GM19455 (cell line): Measurements from ENCODE around the gene PRKCH.

Source experiments
- ATAC-seq: cut with Tn5 transposase; IDR thresholded peaks from one replicate; pipeline ENCODE4 v1.9.1; 2021; ENCODE audit not compliant: unreplicated experiment

Gene PRKCH

GRCh38 chr14:61575551-61576150 is 254.3 kb downstream of the PRKCH start:
- ATAC-seq, result no peak

GRCh38 chr14:61577506-61577931 is 256.1 kb downstream of the PRKCH start:
- ATAC-seq, result no peak

GRCh38 chr14:61578745-61579144 is 257.4 kb downstream of the PRKCH start:
- no peak for ATAC-seq

- ATAC-seq, result no peak
Measured at GRCh38 chr14:61581340-61581739, 260.0 kb downstream of the PRKCH start.

GRCh38 chr14:61581955-61582615 is 260.7 kb downstream of the PRKCH start:
- no peak for ATAC-seq

- ATAC-seq, result no peak
Measured at GRCh38 chr14:61582815-61583214, 261.4 kb downstream of the PRKCH start.

GRCh38 chr14:61584331-61584741 is 263.0 kb downstream of the PRKCH start:
- no peak for ATAC-seq

GRCh38 chr14:61585598-61586543 is 264.5 kb downstream of the PRKCH start:
- ATAC-seq, result no peak

- ATAC-seq, result no peak
Measured at GRCh38 chr14:61586544-61587055, 265.2 kb downstream of the PRKCH start.

GRCh38 chr14:61587081-61587713 is 265.8 kb downstream of the PRKCH start:
- no peak for ATAC-seq

GRCh38 chr14:61588419-61588901 is 267.1 kb downstream of the PRKCH start:
- ATAC-seq, result no peak

GRCh38 chr14:61589691-61590581 is 268.6 kb downstream of the PRKCH start:
- ATAC-seq, result no peak

GRCh38 chr14:61591862-61592261 is 270.5 kb downstream of the PRKCH start:
- ATAC-seq, result no peak

GRCh38 chr14:61593330-61593729 is 272.0 kb downstream of the PRKCH start:
- ATAC-seq, result no peak

- ATAC-seq, result no peak
Measured at GRCh38 chr14:61596990-61597389, 275.6 kb downstream of the PRKCH start.

GRCh38 chr14:61598980-61599379 is 277.6 kb downstream of the PRKCH start:
- ATAC-seq, result no peak

- no peak for ATAC-seq
Measured at GRCh38 chr14:61599942-61600341, 278.6 kb downstream of the PRKCH start.
